HepG2 (cell line): Measurements from ENCODE around the gene ELF1. TPM values are rescaled to one million over a fixed set of nuclear protein-coding genes. Genes with fewer than 3 reads are reported as not detected.

Source experiments
- ATF6 ChIP-seq: sonication (generic); formaldehyde crosslinking; conservative IDR thresholded peaks from 2 replicates; pipeline ENCODE4 v1.4.0; 2020; ENCODE audit warnings: missing genetic modification reagents
- DNMT3B ChIP-seq: conservative IDR thresholded peaks from 2 replicates; pipeline ENCODE4 v1.6.1; 2016; ENCODE audit warnings: missing biosample characterization, control low read depth
- FIP1L1 ChIP-seq: fragments of 200-400 bp; formaldehyde crosslinking; IDR thresholded peaks from 2 replicates; pipeline ENCODE4 v1.6.1; 2018; ENCODE audit warnings: low read depth, mild to moderate bottlenecking, low read length, moderate library complexity, borderline replicate concordance; ENCODE audit not compliant: insufficient read depth
- GABPB1 ChIP-seq: IDR thresholded peaks from 2 replicates; pipeline ENCODE4 v1.6.1; 2016; ENCODE audit warnings: mild to moderate bottlenecking, missing genetic modification reagents, moderate library complexity, missing compliant biosample characterization
- GMEB2 ChIP-seq: IDR thresholded peaks from 2 replicates; pipeline ENCODE4 v1.6.1; 2016; ENCODE audit warnings: missing biosample characterization, missing genetic modification reagents, low read depth
- HMG20B ChIP-seq: conservative IDR thresholded peaks from 2 replicates; pipeline ENCODE4 v1.6.1; 2016; ENCODE audit warnings: missing genetic modification reagents, missing compliant biosample characterization
- RFXAP ChIP-seq: sonication (generic); formaldehyde crosslinking; IDR thresholded peaks from 2 replicates; pipeline ENCODE4 v1.4.0; 2020; ENCODE audit warnings: missing genetic modification reagents, borderline replicate concordance
- SRF ChIP-seq: IDR thresholded peaks from 2 replicates; pipeline ENCODE4 v1.6.1; 2011; ENCODE audit warnings: mild to moderate bottlenecking, low read depth, low read length, moderate library complexity
- TARDBP ChIP-seq: sonication (generic); formaldehyde crosslinking; IDR thresholded peaks from 2 replicates; pipeline ENCODE4 v1.8.0; 2022; ENCODE audit warnings: mild to moderate bottlenecking, missing genetic modification reagents
- TBL1XR1 ChIP-seq: fragments of 150-350 bp; IDR thresholded peaks from 2 replicates; pipeline ENCODE4 v1.6.1; 2014; ENCODE audit warnings: borderline replicate concordance, low read length; ENCODE audit not compliant: partially characterized antibody
- TCF12 ChIP-seq, 2 experiments: fragments of 450-650 bp in 1 of 2; sonication (generic) in 1 of 2; formaldehyde crosslinking in 1 of 2; IDR thresholded peaks; 2 replicates each; pipeline versions ENCODE4 v1.6.1 to v1.8.0; 2017 to 2022; ENCODE audit warnings: antibody characterized with exemption in 1 of 2, mild to moderate bottlenecking in 1 of 2, missing genetic modification reagents in 1 of 2, moderate library complexity in 1 of 2
- ZBTB42 ChIP-seq: sonication (generic); formaldehyde crosslinking; IDR thresholded peaks from 2 replicates; pipeline ENCODE4 v1.5.0; 2020; ENCODE audit warnings: mild to moderate bottlenecking, missing genetic modification reagents
- ZFP37 ChIP-seq: sonication (generic); formaldehyde crosslinking; IDR thresholded peaks from 2 replicates; pipeline ENCODE4 v1.4.0; 2020; ENCODE audit warnings: missing genetic modification reagents, borderline replicate concordance
- ZGPAT ChIP-seq: IDR thresholded peaks from 2 replicates; pipeline ENCODE4 v1.6.1; 2016; ENCODE audit warnings: mild to moderate bottlenecking
- ZNF160 ChIP-seq: sonication (generic); formaldehyde crosslinking; IDR thresholded peaks from 2 replicates; pipeline ENCODE4 v1.8.0; 2022; ENCODE audit warnings: mild to moderate bottlenecking, inconsistent platforms, missing genetic modification reagents
- ZNF20 ChIP-seq: sonication (generic); formaldehyde crosslinking; IDR thresholded peaks from 2 replicates; pipeline ENCODE4 v1.4.0; 2020; ENCODE audit warnings: mild to moderate bottlenecking, moderate library complexity, missing genetic modification reagents
- ZNF232 ChIP-seq: sonication (generic); formaldehyde crosslinking; IDR thresholded peaks from 2 replicates; pipeline ENCODE4 v1.4.0; 2020; ENCODE audit warnings: missing genetic modification reagents, borderline replicate concordance
- ZNF441 ChIP-seq: sonication (generic); formaldehyde crosslinking; IDR thresholded peaks from 2 replicates; pipeline ENCODE4 v1.7.0; 2021; ENCODE audit warnings: missing genetic modification reagents, borderline replicate concordance
- ZNF513 ChIP-seq: sonication (generic); formaldehyde crosslinking; conservative IDR thresholded peaks from 2 replicates; pipeline ENCODE4 v1.5.0; 2020; ENCODE audit warnings: missing genetic modification reagents
- ZNF580 ChIP-seq: IDR thresholded peaks from 2 replicates; pipeline ENCODE4 v1.6.1; 2016; ENCODE audit warnings: low read depth, borderline replicate concordance
- ZNF703 ChIP-seq: sonication (generic); formaldehyde crosslinking; IDR thresholded peaks from 2 replicates; pipeline ENCODE4 v1.5.1; 2020; ENCODE audit warnings: missing genetic modification reagents, mild to moderate bottlenecking, moderate library complexity, borderline replicate concordance
- polyA plus RNA-seq, 8 experiments: library from polyadenylated mRNA; depleted of rRNA in 3 of 8; stranded (reverse) in 7 of 8; unstranded in 1 of 8; fragments of >200 nt; fragmentation: Illumina TruSeq in 4 of 8; extraction: Trizol in 4 of 8; gene quantifications; 2 replicates each; pipeline versions ENCODE4 v1.2.1 to v1.2.3, GENCODE V29; 2011 to 2016; ENCODE audit warnings: low read depth in 4 of 8, missing spikeins in 1 of 8, mixed read lengths in 1 of 8; ENCODE audit not compliant: insufficient read depth in 1 of 8
- total RNA-seq, 5 experiments: library from RNA; depleted of rRNA; stranded (reverse); fragments of >200 nt; fragmentation: Illumina TruSeq; extraction: Trizol; gene quantifications; 2 replicates each; pipeline ENCODE4 v1.2.3, GENCODE V29; 2016; ENCODE audit warnings: low read depth in 1 of 5

Gene ELF1
- total and polyA plus RNA-seq, 2 of the 13 experiments (the other 11 are each of a cell fraction or from before 2014, with no cell fraction given) = 24.6 to 71.5 TPM

- TF ChIP-seq GMEB2 (CRISPR knock-in tag) = no peak
- TF ChIP-seq ZBTB42 (CRISPR knock-in tag) = no peak
- peak; percentile 50 for TF ChIP-seq TBL1XR1
- no peak for TF ChIP-seq TCF12 (IDR thresholded peaks at IDR 0.05)
- TF ChIP-seq TCF12 (CRISPR knock-in tag; IDR thresholded peaks at IDR 0.05) = no peak
- TF ChIP-seq ZNF580 (CRISPR knock-in tag) = no peak
- no peak for TF ChIP-seq DNMT3B (CRISPR knock-in tag)
- TF ChIP-seq SRF = peak; percentile 35; the same call in 1 of the 2 replicates
- no peak for TF ChIP-seq ZFP37 (CRISPR knock-in tag)
- no peak for TF ChIP-seq ZNF232 (CRISPR knock-in tag)
- no peak for TF ChIP-seq ZNF160 (CRISPR knock-in tag)
- TF ChIP-seq HMG20B = peak; percentile 60; the same call in 1 of the 2 replicates
- no peak for TF ChIP-seq ZNF513 (CRISPR knock-in tag)
- no peak for TF ChIP-seq ZNF441 (CRISPR knock-in tag)
- TF ChIP-seq ATF6 = 0 out of 2 replicates have a peak, but pooled peaks have one; percentile 34
- no peak for TF ChIP-seq ZNF20 (CRISPR knock-in tag)
- TF ChIP-seq GABPB1 (CRISPR knock-in tag) = no peak
- no peak for TF ChIP-seq FIP1L1
- no peak for TF ChIP-seq RFXAP (CRISPR knock-in tag)
- TF ChIP-seq TARDBP (CRISPR knock-in tag) = 0 out of 2 replicates have a peak, but pooled peaks have one; percentile 56
- peak; percentile 81 for TF ChIP-seq ZGPAT (CRISPR knock-in tag)
- TF ChIP-seq ZNF703 (CRISPR knock-in tag) = no peak
Observed at GRCh38 chr13:41008349-41008980, 10.7 kb downstream of the ELF1 start (continued).
